HepG2 (cell line): ENCODE results near the gene RNU4-1. TPM values are rescaled to one million over a fixed set of nuclear protein-coding genes. Genes with fewer than 3 reads are reported as not detected.

ENCODE experiments used
- AFF4 ChIP-seq: sonication (generic); formaldehyde crosslinking; IDR thresholded peaks from 2 replicates; pipeline ENCODE4 v1.4.0; 2020; ENCODE audit warnings: missing genetic modification reagents
- HNF4G ChIP-seq, 2 experiments: sonication (generic) in 1 of 2; formaldehyde crosslinking in 1 of 2; IDR thresholded peaks; 2 replicates each; pipeline versions ENCODE4 v1.4.0 to v1.6.1; 2011 to 2020; ENCODE audit warnings: borderline replicate concordance in 2 of 2, low read depth in 2 of 2, mild to moderate bottlenecking in 2 of 2, low read length in 1 of 2, missing genetic modification reagents in 1 of 2, moderate library complexity in 1 of 2
- HOXA5 ChIP-seq: sonication (generic); formaldehyde crosslinking; IDR thresholded peaks from 2 replicates; pipeline ENCODE4 v1.4.0; 2020; ENCODE audit warnings: missing genetic modification reagents
- RARA ChIP-seq: IDR thresholded peaks from 2 replicates; pipeline ENCODE4 v1.6.1; 2016; ENCODE audit warnings: missing genetic modification reagents, missing compliant biosample characterization
- SIX1 ChIP-seq: sonication (generic); formaldehyde crosslinking; IDR thresholded peaks from 2 replicates; pipeline ENCODE4 v1.4.0; 2020; ENCODE audit warnings: missing genetic modification reagents, borderline replicate concordance
- TAF1 ChIP-seq: sonication (generic); formaldehyde crosslinking; IDR thresholded peaks from 2 replicates; pipeline ENCODE4 v1.4.0; 2020; ENCODE audit warnings: missing genetic modification reagents
- ZFP90 ChIP-seq: sonication (generic); formaldehyde crosslinking; IDR thresholded peaks from 2 replicates; pipeline ENCODE4 v1.8.0; 2022; ENCODE audit warnings: missing genetic modification reagents, mild to moderate bottlenecking, inconsistent platforms, borderline replicate concordance
- ZIK1 ChIP-seq: sonication (generic); formaldehyde crosslinking; IDR thresholded peaks from 2 replicates; pipeline ENCODE4 v1.5.0; 2020; ENCODE audit warnings: mild to moderate bottlenecking, low read depth, missing genetic modification reagents, borderline replicate concordance
- ZNF292 ChIP-seq: sonication (generic); formaldehyde crosslinking; IDR thresholded peaks from 2 replicates; pipeline ENCODE4 v1.8.1; 2022; ENCODE audit warnings: mild to moderate bottlenecking, low read depth, missing genetic modification reagents, borderline replicate concordance
- ZNF44 ChIP-seq: sonication (generic); formaldehyde crosslinking; IDR thresholded peaks from 2 replicates; pipeline ENCODE4 v1.5.1; 2020; ENCODE audit warnings: mild to moderate bottlenecking, missing genetic modification reagents
- ZNF512 ChIP-seq: sonication (generic); formaldehyde crosslinking; IDR thresholded peaks from 2 replicates; pipeline ENCODE4 v1.4.0; 2020; ENCODE audit warnings: mild to moderate bottlenecking, missing genetic modification reagents
- ZNF781 ChIP-seq: sonication (generic); formaldehyde crosslinking; IDR thresholded peaks from 2 replicates; pipeline ENCODE4 v1.5.1; 2020; ENCODE audit warnings: borderline replicate concordance, mild to moderate bottlenecking, missing genetic modification reagents; ENCODE audit errors: not compliant biosample characterization
- polyA plus RNA-seq, 8 experiments: library from polyadenylated mRNA; depleted of rRNA in 3 of 8; stranded (reverse) in 7 of 8; unstranded in 1 of 8; fragments of >200 nt; fragmentation: Illumina TruSeq in 4 of 8; extraction: Trizol in 4 of 8; gene quantifications; 2 replicates each; pipeline versions ENCODE4 v1.2.1 to v1.2.3, GENCODE V29; 2011 to 2016; ENCODE audit warnings: low read depth in 4 of 8, missing spikeins in 1 of 8, mixed read lengths in 1 of 8; ENCODE audit not compliant: insufficient read depth in 1 of 8
- total RNA-seq, 5 experiments: library from RNA; depleted of rRNA; stranded (reverse); fragments of >200 nt; fragmentation: Illumina TruSeq; extraction: Trizol; gene quantifications; 2 replicates each; pipeline ENCODE4 v1.2.3, GENCODE V29; 2016; ENCODE audit warnings: low read depth in 1 of 5
- TF ChIP-seq, protein P1 (sequence below): IDR thresholded peaks from 2 replicates; pipeline ENCODE4 v1.4.0; 2020; ENCODE audit warnings: mild to moderate bottlenecking, missing genetic modification reagents
- TF ChIP-seq, protein P2 (sequence below): fragments of 450-650 bp; IDR thresholded peaks from 2 replicates; pipeline ENCODE4 v1.6.1; 2017
- TF ChIP-seq, protein P3 (sequence below): IDR thresholded peaks from 2 replicates; pipeline ENCODE4 v1.6.1; 2018; ENCODE audit warnings: missing genetic modification reagents, mild to moderate bottlenecking, missing compliant biosample characterization

Gene RNU4-1
- total and polyA plus RNA-seq, 2 of the 13 experiments (the other 11 are each of a cell fraction or from before 2014, with no cell fraction given) = 7,407 TPM; not detected in 1

- TF ChIP-seq, protein P1, sequence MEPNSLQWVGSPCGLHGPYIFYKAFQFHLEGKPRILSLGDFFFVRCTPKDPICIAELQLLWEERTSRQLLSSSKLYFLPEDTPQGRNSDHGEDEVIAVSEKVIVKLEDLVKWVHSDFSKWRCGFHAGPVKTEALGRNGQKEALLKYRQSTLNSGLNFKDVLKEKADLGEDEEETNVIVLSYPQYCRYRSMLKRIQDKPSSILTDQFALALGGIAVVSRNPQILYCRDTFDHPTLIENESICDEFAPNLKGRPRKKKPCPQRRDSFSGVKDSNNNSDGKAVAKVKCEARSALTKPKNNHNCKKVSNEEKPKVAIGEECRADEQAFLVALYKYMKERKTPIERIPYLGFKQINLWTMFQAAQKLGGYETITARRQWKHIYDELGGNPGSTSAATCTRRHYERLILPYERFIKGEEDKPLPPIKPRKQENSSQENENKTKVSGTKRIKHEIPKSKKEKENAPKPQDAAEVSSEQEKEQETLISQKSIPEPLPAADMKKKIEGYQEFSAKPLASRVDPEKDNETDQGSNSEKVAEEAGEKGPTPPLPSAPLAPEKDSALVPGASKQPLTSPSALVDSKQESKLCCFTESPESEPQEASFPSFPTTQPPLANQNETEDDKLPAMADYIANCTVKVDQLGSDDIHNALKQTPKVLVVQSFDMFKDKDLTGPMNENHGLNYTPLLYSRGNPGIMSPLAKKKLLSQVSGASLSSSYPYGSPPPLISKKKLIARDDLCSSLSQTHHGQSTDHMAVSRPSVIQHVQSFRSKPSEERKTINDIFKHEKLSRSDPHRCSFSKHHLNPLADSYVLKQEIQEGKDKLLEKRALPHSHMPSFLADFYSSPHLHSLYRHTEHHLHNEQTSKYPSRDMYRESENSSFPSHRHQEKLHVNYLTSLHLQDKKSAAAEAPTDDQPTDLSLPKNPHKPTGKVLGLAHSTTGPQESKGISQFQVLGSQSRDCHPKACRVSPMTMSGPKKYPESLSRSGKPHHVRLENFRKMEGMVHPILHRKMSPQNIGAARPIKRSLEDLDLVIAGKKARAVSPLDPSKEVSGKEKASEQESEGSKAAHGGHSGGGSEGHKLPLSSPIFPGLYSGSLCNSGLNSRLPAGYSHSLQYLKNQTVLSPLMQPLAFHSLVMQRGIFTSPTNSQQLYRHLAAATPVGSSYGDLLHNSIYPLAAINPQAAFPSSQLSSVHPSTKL (CRISPR knock-in tag) = peak; percentile 81
- no peak for TF ChIP-seq AFF4 (CRISPR knock-in tag)
- 0 out of 2 replicates have a peak, but pooled peaks have one; percentile 32 for TF ChIP-seq HNF4G (IDR thresholded peaks at IDR 0.05; ENCODE audit: borderline replicate concordance, low read depth, low read length)
- 0 out of 2 replicates have a peak, but pooled peaks have one; percentile 23 for TF ChIP-seq HNF4G (CRISPR knock-in tag; IDR thresholded peaks at IDR 0.05; ENCODE audit: borderline replicate concordance, low read depth)
- peak; percentile 99 for TF ChIP-seq HOXA5 (CRISPR knock-in tag)
- peak; percentile 53; the same call in 1 of the 2 replicates for TF ChIP-seq ZNF292
- TF ChIP-seq SIX1 (CRISPR knock-in tag) = no peak
- TF ChIP-seq, protein P2, sequence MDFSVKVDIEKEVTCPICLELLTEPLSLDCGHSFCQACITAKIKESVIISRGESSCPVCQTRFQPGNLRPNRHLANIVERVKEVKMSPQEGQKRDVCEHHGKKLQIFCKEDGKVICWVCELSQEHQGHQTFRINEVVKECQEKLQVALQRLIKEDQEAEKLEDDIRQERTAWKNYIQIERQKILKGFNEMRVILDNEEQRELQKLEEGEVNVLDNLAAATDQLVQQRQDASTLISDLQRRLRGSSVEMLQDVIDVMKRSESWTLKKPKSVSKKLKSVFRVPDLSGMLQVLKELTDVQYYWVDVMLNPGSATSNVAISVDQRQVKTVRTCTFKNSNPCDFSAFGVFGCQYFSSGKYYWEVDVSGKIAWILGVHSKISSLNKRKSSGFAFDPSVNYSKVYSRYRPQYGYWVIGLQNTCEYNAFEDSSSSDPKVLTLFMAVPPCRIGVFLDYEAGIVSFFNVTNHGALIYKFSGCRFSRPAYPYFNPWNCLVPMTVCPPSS = no peak
- TF ChIP-seq ZNF44 (CRISPR knock-in tag) = no peak
- TF ChIP-seq, protein P3, sequence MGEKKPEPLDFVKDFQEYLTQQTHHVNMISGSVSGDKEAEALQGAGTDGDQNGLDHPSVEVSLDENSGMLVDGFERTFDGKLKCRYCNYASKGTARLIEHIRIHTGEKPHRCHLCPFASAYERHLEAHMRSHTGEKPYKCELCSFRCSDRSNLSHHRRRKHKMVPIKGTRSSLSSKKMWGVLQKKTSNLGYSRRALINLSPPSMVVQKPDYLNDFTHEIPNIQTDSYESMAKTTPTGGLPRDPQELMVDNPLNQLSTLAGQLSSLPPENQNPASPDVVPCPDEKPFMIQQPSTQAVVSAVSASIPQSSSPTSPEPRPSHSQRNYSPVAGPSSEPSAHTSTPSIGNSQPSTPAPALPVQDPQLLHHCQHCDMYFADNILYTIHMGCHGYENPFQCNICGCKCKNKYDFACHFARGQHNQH = 0 out of 2 replicates have a peak, but pooled peaks have one; percentile 27
- TF ChIP-seq ZFP90 (CRISPR knock-in tag) = no peak
- peak; percentile 21; the same call in 1 of the 2 replicates for TF ChIP-seq TAF1 (CRISPR knock-in tag)
- TF ChIP-seq ZIK1 (CRISPR knock-in tag) = no peak
- no peak for TF ChIP-seq ZNF512 (CRISPR knock-in tag)
- peak; percentile 38 for TF ChIP-seq ZNF781 (CRISPR knock-in tag)
- peak; percentile 45; the same call in 1 of the 2 replicates for TF ChIP-seq RARA (CRISPR knock-in tag)
Observed at GRCh38 chr12:120321382-120322202, 28.6 kb upstream of the RNU4-1 start (continued).
